ENCODE measurements around the gene CDH4.

Gene CDH4

GRCh38 chr20:61923371-61924166, 671.5 kb downstream of the CDH4 start:
- H3K9ac ChIP-seq (ENCODE audit: low read depth, low read length) = no peak overlapping the region
- no peak overlapping the region for H3K27ac ChIP-seq (ENCODE audit: low read depth, low read length)
- H3K36me3 ChIP-seq (ENCODE audit: control insufficient read depth, insufficient read depth, low read length) = no peaks in the 10 kb centered on the region
- H3K4me1 ChIP-seq (ENCODE audit: control insufficient read depth, insufficient read depth, low read length) = no peaks in the 10 kb centered on the region
- no peak overlapping the region for H3K4me3 ChIP-seq (ENCODE audit: low read depth, low read length)
- H3K9me3 ChIP-seq (ENCODE audit: control insufficient read depth, insufficient read depth, low read length) = peaks cover 9% of the 10 kb centered on the region
- no peaks in the 10 kb centered on the region for H3K27me3 ChIP-seq (ENCODE audit: control insufficient read depth, insufficient read depth, low read length)

- Histone ChIP-seq H3K9me3 (ENCODE audit: control insufficient read depth, insufficient read depth, low read length) (peaks cover 9% of the 10 kb centered on the region), H3K36me3 (ENCODE audit: control insufficient read depth, insufficient read depth, low read length) (no peaks in the 10 kb centered on the region), H3K27me3 (ENCODE audit: control insufficient read depth, insufficient read depth, low read length) (no peaks in the 10 kb centered on the region), H3K4me1 (ENCODE audit: control insufficient read depth, insufficient read depth, low read length) (no peaks in the 10 kb centered on the region), H3K4me3 (ENCODE audit: low read depth, low read length) (no peak overlapping the region), H3K27ac (ENCODE audit: low read depth, low read length) (no peak overlapping the region), H3K9ac (ENCODE audit: low read depth, low read length) (no peak overlapping the region)
Measured at GRCh38 chr20:61924211-61924857, 672.3 kb downstream of the CDH4 start.

- Histone ChIP-seq H3K27me3 (ENCODE audit: control insufficient read depth, insufficient read depth, low read length) (no peaks in the 10 kb centered on the region), H3K27ac (ENCODE audit: low read depth, low read length) (no peak overlapping the region), H3K4me3 (ENCODE audit: low read depth, low read length) (no peak overlapping the region)
Measured at GRCh38 chr20:61924858-61925554, 672.9 kb downstream of the CDH4 start.

GRCh38 chr20:61925555-61926252, 673.6 kb downstream of the CDH4 start:
- Histone ChIP-seq H3K4me3 (ENCODE audit: low read depth, low read length) (no peak overlapping the region), H3K4me1 (ENCODE audit: control insufficient read depth, insufficient read depth, low read length) (no peaks in the 10 kb centered on the region), H3K9ac (ENCODE audit: low read depth, low read length) (no peak overlapping the region), H3K27me3 (ENCODE audit: control insufficient read depth, insufficient read depth, low read length) (no peaks in the 10 kb centered on the region), H3K9me3 (ENCODE audit: control insufficient read depth, insufficient read depth, low read length) (no peaks in the 10 kb centered on the region), H3K36me3 (ENCODE audit: control insufficient read depth, insufficient read depth, low read length) (no peaks in the 10 kb centered on the region), H3K27ac (ENCODE audit: low read depth, low read length) (no peak overlapping the region)

More at GRCh38 chr20:61924858-61925554, 672.9 kb downstream of the CDH4 start:
- H3K9ac ChIP-seq (ENCODE audit: low read depth, low read length) = no peak overlapping the region
- no peaks in the 10 kb centered on the region for H3K36me3 ChIP-seq (ENCODE audit: control insufficient read depth, insufficient read depth, low read length)
- peaks cover 5% of the 10 kb centered on the region for H3K9me3 ChIP-seq (ENCODE audit: control insufficient read depth, insufficient read depth, low read length)
- H3K4me1 ChIP-seq (ENCODE audit: control insufficient read depth, insufficient read depth, low read length) = no peaks in the 10 kb centered on the region

GRCh38 chr20:61926253-61926613, 674.2 kb downstream of the CDH4 start:
- H3K27ac ChIP-seq (ENCODE audit: low read depth, low read length) = no peak overlapping the region
- H3K9me3 ChIP-seq (ENCODE audit: control insufficient read depth, insufficient read depth, low read length) = no peaks in the 10 kb centered on the region
- no peak overlapping the region for H3K9ac ChIP-seq (ENCODE audit: low read depth, low read length)
- H3K4me1 ChIP-seq (ENCODE audit: control insufficient read depth, insufficient read depth, low read length) = no peaks in the 10 kb centered on the region
- H3K27me3 ChIP-seq (ENCODE audit: control insufficient read depth, insufficient read depth, low read length) = no peaks in the 10 kb centered on the region
- no peak overlapping the region for H3K4me3 ChIP-seq (ENCODE audit: low read depth, low read length)
- no peaks in the 10 kb centered on the region for H3K36me3 ChIP-seq (ENCODE audit: control insufficient read depth, insufficient read depth, low read length)

- Histone ChIP-seq H3K4me1 (ENCODE audit: control insufficient read depth, insufficient read depth, low read length) (no peaks in the 10 kb centered on the region), H3K9me3 (ENCODE audit: control insufficient read depth, insufficient read depth, low read length) (no peaks in the 10 kb centered on the region), H3K9ac (ENCODE audit: low read depth, low read length) (no peak overlapping the region), H3K4me3 (ENCODE audit: low read depth, low read length) (no peak overlapping the region), H3K36me3 (ENCODE audit: control insufficient read depth, insufficient read depth, low read length) (no peaks in the 10 kb centered on the region), H3K27ac (ENCODE audit: low read depth, low read length) (no peak overlapping the region), H3K27me3 (ENCODE audit: control insufficient read depth, insufficient read depth, low read length) (no peaks in the 10 kb centered on the region)
Measured at GRCh38 chr20:61926796-61927192, 674.7 kb downstream of the CDH4 start.

- H3K27ac ChIP-seq (ENCODE audit: low read depth, low read length) = no peak overlapping the region
- no peaks in the 10 kb centered on the region for H3K9me3 ChIP-seq (ENCODE audit: control insufficient read depth, insufficient read depth, low read length)
- no peak overlapping the region for H3K4me3 ChIP-seq (ENCODE audit: low read depth, low read length)
- no peaks in the 10 kb centered on the region for H3K36me3 ChIP-seq (ENCODE audit: control insufficient read depth, insufficient read depth, low read length)
- H3K27me3 ChIP-seq (ENCODE audit: control insufficient read depth, insufficient read depth, low read length) = no peaks in the 10 kb centered on the region
- H3K9ac ChIP-seq (ENCODE audit: low read depth, low read length) = no peak overlapping the region
- H3K4me1 ChIP-seq (ENCODE audit: control insufficient read depth, insufficient read depth, low read length) = no peaks in the 10 kb centered on the region
Measured at GRCh38 chr20:61927193-61927825, 675.2 kb downstream of the CDH4 start.

GRCh38 chr20:61927826-61928541, 675.9 kb downstream of the CDH4 start:
- Histone ChIP-seq H3K4me1 (ENCODE audit: control insufficient read depth, insufficient read depth, low read length) (no peaks in the 10 kb centered on the region), H3K9me3 (ENCODE audit: control insufficient read depth, insufficient read depth, low read length) (no peaks in the 10 kb centered on the region), H3K4me3 (ENCODE audit: low read depth, low read length) (no peak overlapping the region), H3K27ac (ENCODE audit: low read depth, low read length) (no peak overlapping the region), H3K36me3 (ENCODE audit: control insufficient read depth, insufficient read depth, low read length) (no peaks in the 10 kb centered on the region), H3K9ac (ENCODE audit: low read depth, low read length) (no peak overlapping the region), H3K27me3 (ENCODE audit: control insufficient read depth, insufficient read depth, low read length) (no peaks in the 10 kb centered on the region)

- Histone ChIP-seq H3K4me3 (ENCODE audit: low read depth, low read length) (no peak overlapping the region), H3K9ac (ENCODE audit: low read depth, low read length) (no peak overlapping the region), H3K27ac (ENCODE audit: low read depth, low read length) (no peak overlapping the region), H3K9me3 (ENCODE audit: control insufficient read depth, insufficient read depth, low read length) (no peaks in the 10 kb centered on the region), H3K36me3 (ENCODE audit: control insufficient read depth, insufficient read depth, low read length) (no peaks in the 10 kb centered on the region), H3K4me1 (ENCODE audit: control insufficient read depth, insufficient read depth, low read length) (peaks cover 6% of the 10 kb centered on the region; the same call in 1 of the 2 replicates), H3K27me3 (ENCODE audit: control insufficient read depth, insufficient read depth, low read length) (no peaks in the 10 kb centered on the region)
Measured at GRCh38 chr20:61929561-61929960, 677.5 kb downstream of the CDH4 start.
